Gastroesophageal sphincter (tissue), 4 donors: ENCODE results near the gene PTPN1. TPM values are rescaled to one million over a fixed set of nuclear protein-coding genes. Genes with fewer than 3 reads are reported as not detected.
"Not testable (repeated sequence)": the region's sequence is repeated elsewhere in the genome, so short reads cannot be mapped to it uniquely, and the experiment has no call there.

Source experiments
- ATAC-seq: fragments of 150-250 bp; one replicate; pipeline ENCODE4 v1.9.1; 2016; ENCODE audit warnings: mild to moderate bottlenecking, moderate library complexity
- H3K27ac ChIP-seq, 4 donors: fragments of 200-600 bp; sonication (generic) in 3 of 4; 1 replicate in 3 of 4; 2 replicates in 1 of 4; pipeline ENCODE4 v1.5.1; 2016 to 2019
- H3K27me3 ChIP-seq: fragments of 200-600 bp; sonication (generic); one replicate; pipeline ENCODE4 v1.5.1; 2019
- H3K36me3 ChIP-seq, 2 donors: fragments of 200-600 bp; sonication (generic); one replicate each; pipeline ENCODE4 v1.5.1; 2019; ENCODE audit warnings: control low read depth in 1 of 2
- H3K4me1 ChIP-seq, 3 donors: fragments of 200-600 bp; sonication (generic); 1 replicate in 2 of 3; 2 replicates in 1 of 3; pipeline ENCODE4 v1.5.1; 2016 to 2019; ENCODE audit warnings: control low read depth in 2 of 3
- H3K4me3 ChIP-seq, 2 donors: fragments of 200-600 bp; sonication (generic); one replicate each; pipeline ENCODE4 v1.5.1; 2019; ENCODE audit warnings: mild to moderate bottlenecking in 1 of 2, moderate library complexity in 1 of 2
- H3K9me3 ChIP-seq, 3 donors: fragments of 200-600 bp; sonication (generic); one replicate each; pipeline ENCODE4 v1.5.1; 2017 to 2019; ENCODE audit warnings: control low read depth in 2 of 3
- EP300 ChIP-seq: sonication (generic); formaldehyde crosslinking; IDR thresholded peaks from one replicate; pipeline ENCODE4 v1.6.1; 2017; ENCODE audit warnings: antibody characterized with exemption, mild to moderate bottlenecking
- POLR2A ChIP-seq, 2 donors: fragments of 450-650 bp; IDR thresholded peaks; one replicate each; pipeline ENCODE4 v1.6.1; 2017; ENCODE audit warnings: antibody characterized with exemption in 2 of 2, mild to moderate bottlenecking in 2 of 2, moderate library complexity in 1 of 2
- POLR2AphosphoS5 ChIP-seq: sonication (generic); formaldehyde crosslinking; IDR thresholded peaks from one replicate; pipeline ENCODE4 v1.6.1; 2017; ENCODE audit warnings: antibody characterized with exemption
- WGBS, 2 donors: methylation state at CpG; one replicate each; pipeline ENCODE4 v1.1.5; 2018; ENCODE audit warnings: low coverage in 1 of 2; 5-methylcytosine and 5-hydroxymethylcytosine counted together
- total RNA-seq, 4 donors: library from RNA; depleted of rRNA; stranded (reverse); fragments of >200 nt; gene quantifications; one replicate each; pipeline ENCODE4 v1.1.0, GENCODE V29; 2016
- TF ChIP-seq, protein P1 (sequence below), 4 experiments: fragments of 200-600 bp in 2 of 4; fragments of 450-650 bp in 2 of 4; sonication (generic) in 1 of 4; IDR thresholded peaks; one replicate each; pipeline ENCODE4 v1.5.1; 2017 to 2019; ENCODE audit warnings: antibody characterized with exemption in 4 of 4, mild to moderate bottlenecking in 2 of 4, moderate library complexity in 2 of 4

PTPN1 gene
- total RNA-seq, 4 donors from 2014 or later: 27.6 to 43.6 (median 38.4) TPM

- H3K27me3 ChIP-seq: no peaks in the 10 kb centered on the region
- peaks cover 0 to 100% (median 15%) of the 10 kb centered on the region in 3 donors for H3K4me1 ChIP-seq
- no peak overlapping the region for H3K27ac ChIP-seq
- H3K4me3 ChIP-seq: no peak overlapping the region
- no peaks in the 10 kb centered on the region for H3K36me3 ChIP-seq
- no peaks in the 10 kb centered on the region for H3K9me3 ChIP-seq
- no peak for TF ChIP-seq EP300
- no peak for TF ChIP-seq POLR2AphosphoS5
- no peak for TF ChIP-seq POLR2A (IDR thresholded peaks at IDR 0.05)
- TF ChIP-seq, protein P1, sequence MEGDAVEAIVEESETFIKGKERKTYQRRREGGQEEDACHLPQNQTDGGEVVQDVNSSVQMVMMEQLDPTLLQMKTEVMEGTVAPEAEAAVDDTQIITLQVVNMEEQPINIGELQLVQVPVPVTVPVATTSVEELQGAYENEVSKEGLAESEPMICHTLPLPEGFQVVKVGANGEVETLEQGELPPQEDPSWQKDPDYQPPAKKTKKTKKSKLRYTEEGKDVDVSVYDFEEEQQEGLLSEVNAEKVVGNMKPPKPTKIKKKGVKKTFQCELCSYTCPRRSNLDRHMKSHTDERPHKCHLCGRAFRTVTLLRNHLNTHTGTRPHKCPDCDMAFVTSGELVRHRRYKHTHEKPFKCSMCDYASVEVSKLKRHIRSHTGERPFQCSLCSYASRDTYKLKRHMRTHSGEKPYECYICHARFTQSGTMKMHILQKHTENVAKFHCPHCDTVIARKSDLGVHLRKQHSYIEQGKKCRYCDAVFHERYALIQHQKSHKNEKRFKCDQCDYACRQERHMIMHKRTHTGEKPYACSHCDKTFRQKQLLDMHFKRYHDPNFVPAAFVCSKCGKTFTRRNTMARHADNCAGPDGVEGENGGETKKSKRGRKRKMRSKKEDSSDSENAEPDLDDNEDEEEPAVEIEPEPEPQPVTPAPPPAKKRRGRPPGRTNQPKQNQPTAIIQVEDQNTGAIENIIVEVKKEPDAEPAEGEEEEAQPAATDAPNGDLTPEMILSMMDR (IDR thresholded peaks at IDR 0.05): no peak
- WGBS, 2 donors: 62 to 84% methylated on average over 4 of the region's 4 CpGs
- ATAC-seq: no peak
Observed at GRCh38 chr20:50536333-50536732, 26.1 kb downstream of the PTPN1 start.

DNA sequence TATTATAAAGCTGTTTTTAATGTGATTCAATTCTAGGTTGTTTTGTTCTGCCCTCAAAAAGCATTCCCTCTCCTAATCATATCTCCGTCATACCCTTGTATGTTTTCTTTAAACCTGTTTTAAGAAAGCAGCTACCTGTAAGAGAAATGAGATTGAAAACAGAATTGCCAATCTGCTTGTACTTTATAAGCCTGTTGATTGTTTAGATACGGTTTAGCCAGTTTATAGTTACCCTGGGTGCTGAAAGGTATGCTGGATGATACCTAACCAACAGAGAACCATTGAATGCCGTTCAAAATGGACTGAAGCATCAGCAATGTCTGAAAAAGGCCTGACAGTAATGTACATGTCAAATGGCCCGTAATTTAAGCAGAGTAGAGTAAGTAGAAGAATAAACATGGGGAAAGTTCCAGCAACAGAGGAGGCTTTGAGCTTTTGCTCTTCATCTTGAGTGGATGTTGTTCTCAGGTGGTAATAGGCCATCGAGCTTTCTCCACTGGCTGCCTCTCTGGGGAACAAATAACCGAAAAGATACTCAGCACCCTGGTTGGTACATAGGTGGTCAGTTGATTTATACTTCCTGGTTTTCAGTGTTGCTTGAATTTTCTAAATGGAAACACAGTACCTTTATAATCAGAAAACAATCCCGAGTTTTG lies 27.5 kb downstream of the PTPN1 start:
- H3K36me3 ChIP-seq: no peaks in the 10 kb centered on the region
- H3K9me3 ChIP-seq: no peaks in the 10 kb centered on the region
- no peak overlapping the region for H3K4me3 ChIP-seq
- peaks cover 3 to 99% (median 20%) of the 10 kb centered on the region in 3 donors for H3K4me1 ChIP-seq
- no peaks in the 10 kb centered on the region for H3K27me3 ChIP-seq
- TF ChIP-seq, protein P1 (IDR thresholded peaks at IDR 0.05): no peak
- no peak for TF ChIP-seq EP300
- TF ChIP-seq POLR2A (IDR thresholded peaks at IDR 0.05): no peak
- no peak for TF ChIP-seq POLR2AphosphoS5
- peak overlapping the region in 3 of 4 donors; percentile 5 to 53 (median 35) for H3K27ac ChIP-seq
- 59 to 78% methylated on average over 5 to 7 of the region's 7 CpGs for WGBS, 2 donors
- no peak for ATAC-seq

DNA sequence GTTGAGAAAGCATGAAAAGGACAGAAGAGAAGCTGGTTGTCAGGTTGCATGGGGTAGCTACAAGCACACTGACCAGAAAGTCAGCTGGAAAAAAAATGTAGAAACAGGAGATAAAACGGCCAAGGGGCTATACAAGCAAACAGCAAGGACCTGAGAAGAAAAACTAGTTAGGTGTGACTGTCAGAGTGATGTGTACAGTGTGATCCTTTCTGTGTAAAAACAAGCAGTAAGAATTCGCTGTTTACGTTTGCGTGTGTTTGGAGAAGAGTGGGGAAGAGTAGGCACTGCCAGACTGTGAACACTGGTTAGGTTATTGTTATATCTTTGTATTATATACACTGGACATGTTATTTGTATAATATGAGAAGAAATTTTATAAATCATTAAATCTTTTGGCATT lies 28.1 kb downstream of the PTPN1 start:
- Histone ChIP-seq H3K4me1 (peaks cover 3 to 99% (median 20%) of the 10 kb centered on the region in 3 donors), H3K27ac (peak overlapping the region in 3 of 4 donors; percentile 10 to 61 (median 53)), H3K36me3 (no peaks in the 10 kb centered on the region), H3K27me3 (no peaks in the 10 kb centered on the region), H3K4me3 (no peak overlapping the region), H3K9me3 (no peaks in the 10 kb centered on the region)
- TF ChIP-seq EP300 (no peak), POLR2A (IDR thresholded peaks at IDR 0.05) (no peak), POLR2AphosphoS5 (no peak)
- TF ChIP-seq, protein P1 (IDR thresholded peaks at IDR 0.05): no peak
- 39 to 67% methylated on average over 4 of the region's 4 CpGs for WGBS, 2 donors
- ATAC-seq: no peak

DNA sequence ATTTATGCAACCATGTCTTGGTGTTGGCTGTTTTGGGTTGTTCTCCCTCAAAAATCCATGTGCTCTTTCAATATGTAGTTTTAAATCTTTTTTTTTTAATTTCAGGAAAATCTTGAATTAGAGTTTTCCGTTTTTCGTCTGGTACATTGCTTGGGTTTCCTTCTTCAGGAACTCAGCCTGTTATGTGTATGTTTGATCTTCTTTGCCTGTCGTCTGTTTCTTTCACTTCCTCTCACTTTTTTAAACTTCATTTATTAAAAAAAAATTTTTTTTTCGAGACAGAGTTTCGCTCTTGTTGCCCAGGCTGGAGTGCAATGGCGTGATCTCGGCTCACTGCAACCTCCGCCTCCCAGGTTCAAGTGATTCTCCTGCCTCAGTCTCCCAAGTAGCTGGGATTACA lies 29.6 kb downstream of the PTPN1 start:
- not testable (repeated sequence) for ATAC-seq, H3K27ac ChIP-seq, H3K9me3 ChIP-seq, H3K27me3 ChIP-seq, H3K36me3 ChIP-seq, H3K4me3 ChIP-seq
- 92 to 97% methylated on average over 5 to 8 of the region's 8 CpGs for WGBS, 2 donors
- peaks cover 3 to 92% (median 16%) of the 10 kb centered on the region in 3 donors for H3K4me1 ChIP-seq

- Histone ChIP-seq H3K27ac (peak overlapping the region in 3 of 4 donors; percentile 54 to 77 (median 64)), H3K4me1 (peaks cover 3 to 89% (median 16%) of the 10 kb centered on the region in 3 donors), H3K27me3 (no peaks in the 10 kb centered on the region), H3K36me3 (no peaks in the 10 kb centered on the region), H3K9me3 (no peaks in the 10 kb centered on the region), H3K4me3 (no peak overlapping the region)
- ATAC-seq: peak; percentile 78
- TF ChIP-seq POLR2A (IDR thresholded peaks at IDR 0.05): no peak
- TF ChIP-seq POLR2AphosphoS5: peak; percentile 68
- WGBS, 2 donors: 68 to 74% methylated on average over 10 of the region's 14 CpGs
Observed at GRCh38 chr20:50540620-50541605, 30.7 kb downstream of the PTPN1 start.
